ENCODE measurements around the gene ADCY3.

DNA sequence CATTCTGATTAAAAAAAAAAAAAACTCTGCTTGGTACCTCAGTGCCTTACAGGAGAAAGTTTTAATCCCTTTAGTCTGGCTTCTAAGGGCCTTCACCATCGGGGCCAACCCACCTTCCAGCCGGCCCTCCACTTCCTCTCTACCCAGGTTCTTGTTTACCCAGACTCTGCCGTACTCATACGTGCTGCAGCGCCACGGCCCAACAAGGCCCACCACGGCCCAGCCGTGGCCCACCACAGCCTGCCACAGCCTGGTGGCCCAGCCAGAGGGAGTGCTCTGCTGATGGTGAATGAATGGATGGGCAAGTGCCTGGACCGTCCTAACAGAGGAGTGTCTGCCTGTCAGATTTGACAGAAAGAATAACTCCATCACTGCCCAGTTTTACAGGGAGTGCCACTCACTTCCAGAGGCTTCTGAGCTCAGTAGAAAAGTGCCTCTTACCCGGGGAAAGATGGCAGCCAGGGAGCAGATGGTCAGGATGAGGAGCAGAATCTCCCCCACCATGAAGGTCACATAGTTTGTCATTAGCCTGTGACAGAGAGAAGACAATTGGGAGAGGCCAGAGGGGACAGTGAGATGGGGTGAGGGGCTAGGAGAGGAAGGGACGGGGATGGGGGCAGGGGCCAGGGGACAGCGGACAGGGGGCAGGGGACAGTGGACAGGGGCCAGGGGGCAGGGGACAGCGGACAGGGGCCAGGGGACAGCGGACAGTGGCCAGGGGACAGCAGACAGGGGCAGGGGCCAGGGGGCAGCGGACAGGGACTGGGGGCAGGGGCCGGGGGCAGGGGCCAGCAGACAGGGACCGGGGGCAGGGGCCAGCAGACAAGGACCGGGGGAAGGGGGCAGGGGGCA is 88.6 kb downstream of the ADCY3 start:
- TF ChIP-seq, protein P1, sequence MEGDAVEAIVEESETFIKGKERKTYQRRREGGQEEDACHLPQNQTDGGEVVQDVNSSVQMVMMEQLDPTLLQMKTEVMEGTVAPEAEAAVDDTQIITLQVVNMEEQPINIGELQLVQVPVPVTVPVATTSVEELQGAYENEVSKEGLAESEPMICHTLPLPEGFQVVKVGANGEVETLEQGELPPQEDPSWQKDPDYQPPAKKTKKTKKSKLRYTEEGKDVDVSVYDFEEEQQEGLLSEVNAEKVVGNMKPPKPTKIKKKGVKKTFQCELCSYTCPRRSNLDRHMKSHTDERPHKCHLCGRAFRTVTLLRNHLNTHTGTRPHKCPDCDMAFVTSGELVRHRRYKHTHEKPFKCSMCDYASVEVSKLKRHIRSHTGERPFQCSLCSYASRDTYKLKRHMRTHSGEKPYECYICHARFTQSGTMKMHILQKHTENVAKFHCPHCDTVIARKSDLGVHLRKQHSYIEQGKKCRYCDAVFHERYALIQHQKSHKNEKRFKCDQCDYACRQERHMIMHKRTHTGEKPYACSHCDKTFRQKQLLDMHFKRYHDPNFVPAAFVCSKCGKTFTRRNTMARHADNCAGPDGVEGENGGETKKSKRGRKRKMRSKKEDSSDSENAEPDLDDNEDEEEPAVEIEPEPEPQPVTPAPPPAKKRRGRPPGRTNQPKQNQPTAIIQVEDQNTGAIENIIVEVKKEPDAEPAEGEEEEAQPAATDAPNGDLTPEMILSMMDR (conservative IDR thresholded peaks at IDR 0.05; ENCODE audit: low read length) = no peak
- no peak for TF ChIP-seq EZH2phosphoT487 (IDR thresholded peaks at IDR 0.05; ENCODE audit: borderline replicate concordance)

Measured in Loucy (cell line).